HG02840 (cell line): Measurements from ENCODE around the gene CERS6.

Experiments used
- ATAC-seq: cut with Tn5 transposase; IDR thresholded peaks from one replicate; pipeline ENCODE4 v1.9.1; 2021; ENCODE audit warnings: mild to moderate bottlenecking, moderate library complexity, moderate number of reproducible peaks; ENCODE audit not compliant: unreplicated experiment, low FRiP score

The CERS6 gene

GRCh38 chr2:168441214-168441872 is 14.7 kb upstream of the CERS6 start:
- no peak for ATAC-seq

GRCh38 chr2:168443818-168444217 is 12.3 kb upstream of the CERS6 start:
- ATAC-seq, result no peak

- ATAC-seq, result no peak
These were observed 10.1 kb upstream of the CERS6 start for GRCh38 chr2:168445960-168446359.

GRCh38 chr2:168448980-168449379 is 7.1 kb upstream of the CERS6 start:
- no peak for ATAC-seq

- ATAC-seq, result no peak
These were observed 6.7 kb upstream of the CERS6 start for GRCh38 chr2:168449419-168449818.

GRCh38 chr2:168450171-168450570 is 5.9 kb upstream of the CERS6 start:
- ATAC-seq, result no peak

- no peak for ATAC-seq
These were observed 5.3 kb upstream of the CERS6 start for GRCh38 chr2:168450732-168451131.

- ATAC-seq, result no peak
These were observed 3.3 kb upstream of the CERS6 start for GRCh38 chr2:168452781-168453180.

- no peak for ATAC-seq
These were observed 2.7 kb upstream of the CERS6 start for GRCh38 chr2:168453404-168453803.

- ATAC-seq, result no peak
These were observed 1.1 kb upstream of the CERS6 start for GRCh38 chr2:168454737-168455644.

GRCh38 chr2:168456521-168457189 is 583 bp downstream of the CERS6 start:
- peak; percentile 28 for ATAC-seq

GRCh38 chr2:168457190-168457895 is 1.3 kb downstream of the CERS6 start:
- no peak for ATAC-seq

- no peak for ATAC-seq
These were observed 2.1 kb downstream of the CERS6 start for GRCh38 chr2:168458139-168458538.

- no peak for ATAC-seq
These were observed 3.2 kb downstream of the CERS6 start for GRCh38 chr2:168459256-168459655.

GRCh38 chr2:168460571-168460970 is 4.5 kb downstream of the CERS6 start:
- ATAC-seq, result no peak

- ATAC-seq, result no peak
These were observed 5.3 kb downstream of the CERS6 start for GRCh38 chr2:168461178-168461941.

GRCh38 chr2:168461942-168462331 is 5.9 kb downstream of the CERS6 start:
- ATAC-seq, result no peak

GRCh38 chr2:168462543-168463045 is 6.5 kb downstream of the CERS6 start:
- ATAC-seq, result no peak

GRCh38 chr2:168465594-168465993 is 9.5 kb downstream of the CERS6 start:
- no peak for ATAC-seq
